HG02840 (cell line): ENCODE measurements around the gene NOD2.

Experiments used
- ATAC-seq: cut with Tn5 transposase; IDR thresholded peaks from one replicate; pipeline ENCODE4 v1.9.1; 2021; ENCODE audit warnings: mild to moderate bottlenecking, moderate library complexity, moderate number of reproducible peaks; ENCODE audit not compliant: unreplicated experiment, low FRiP score

Gene NOD2

GRCh38 chr16:50776037-50776436 lies 82.6 kb downstream of the NOD2 start:
- no peak for ATAC-seq

DNA sequence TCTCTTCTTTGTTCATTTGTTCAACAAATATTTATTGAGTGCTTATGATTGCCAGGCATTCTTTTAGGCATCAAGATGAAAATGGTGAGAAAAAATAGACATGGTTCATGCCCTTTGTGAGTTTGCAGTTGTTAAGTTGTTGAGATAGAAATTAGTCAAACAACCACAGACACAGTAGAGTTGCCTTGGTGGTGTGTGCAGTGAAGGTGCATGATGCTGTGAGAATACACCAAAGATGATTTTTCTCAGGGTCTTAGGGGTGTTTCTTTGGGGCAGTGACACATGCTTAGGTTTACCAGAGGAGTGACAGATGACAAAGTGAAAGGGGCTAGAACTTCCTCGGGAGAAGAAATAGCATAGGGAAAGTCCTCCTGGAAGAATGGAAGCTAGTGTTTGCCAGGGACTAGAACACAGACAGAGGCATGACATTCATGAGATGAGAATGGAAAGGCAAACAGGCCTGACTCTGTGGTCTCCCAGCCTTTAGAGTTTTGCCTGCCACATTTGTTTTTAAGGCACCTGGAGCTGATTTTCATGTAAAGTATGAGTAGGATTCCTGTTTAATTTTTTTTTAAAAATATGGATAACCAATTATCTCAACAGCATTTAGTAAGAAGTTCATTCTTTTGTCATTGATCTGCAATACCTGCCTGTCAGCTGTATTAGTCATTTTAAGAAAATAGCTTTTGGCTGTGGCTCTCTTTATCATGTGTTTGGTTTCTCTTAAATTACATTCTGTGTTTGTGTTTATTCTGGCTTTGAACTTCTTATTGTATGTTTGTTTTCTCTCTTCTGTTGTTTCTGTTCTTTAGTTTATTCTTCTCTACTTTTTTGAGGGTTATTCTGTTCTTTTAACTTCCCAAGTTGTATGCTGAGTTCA lies 85.1 kb downstream of the NOD2 start:
- no peak for ATAC-seq

- no peak for ATAC-seq
Observed at GRCh38 chr16:50781043-50781442, 87.6 kb downstream of the NOD2 start.

DNA sequence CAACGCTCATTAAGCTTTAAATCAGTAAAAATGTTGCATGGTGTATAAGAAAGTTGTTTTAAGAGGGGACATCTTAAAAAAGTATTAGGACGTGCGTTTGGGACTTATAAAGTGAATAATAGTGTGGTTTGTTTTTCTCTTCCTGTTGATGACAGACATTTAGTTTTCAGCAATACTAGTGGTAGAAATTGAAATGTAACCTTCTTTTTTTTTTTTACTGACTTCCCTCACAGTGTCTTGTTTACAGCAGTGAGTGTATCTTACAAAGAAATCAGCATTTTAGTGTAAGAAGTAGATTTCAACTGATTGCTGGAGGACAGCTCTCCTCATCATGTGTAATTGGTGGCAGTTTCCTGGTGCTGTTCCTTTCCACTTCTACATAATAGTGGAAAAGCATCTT lies 88.1 kb downstream of the NOD2 start:
- ATAC-seq: no peak
